ENCODE data around the gene TMEM59.

GRCh38 chr1:54007613-54008012, 45.4 kb downstream of the TMEM59 start:
- TF ChIP-seq CTCF (IDR thresholded peaks at IDR 0.05; ENCODE audit: borderline replicate concordance, extremely low read depth, low read length, poor library complexity, severe bottlenecking) (no peak), EZH2 (IDR thresholded peaks at IDR 0.05; ENCODE audit: borderline replicate concordance, low read depth, low read length, severe bottlenecking) (no peak)
